GM19239 (cell line): ENCODE measurements around the gene SLC35E2B.
A peak's percentile ranks its signal among the peaks of the same experiment; 100 is the strongest.
"Not testable (repeated sequence)": the region's sequence is repeated elsewhere in the genome, so short reads cannot be mapped to it uniquely, and the experiment has no call there.

Experiments
- DNase-seq: peaks from one replicate; pipeline ENCODE4 v3.0.0; 2011; ENCODE audit warnings: low spot score; ENCODE audit not compliant: insufficient read length
- FAIRE-seq: peaks from 2 replicates; lab custom pipeline; 2011; peaks lifted over from hg19 to GRCh38; lab: Jason Lieb, UNC

SLC35E2B gene

GRCh38 chr1:1692714-1693647 is at the start of gene SLC35E2B:
Gene SLC35E2B (minus strand): TSS chr1:1692795. CDS start chr1:1676699, 16,096 bp downstream.
- DNase-seq = not testable (repeated sequence)
- peak; percentile 99 for FAIRE-seq

GRCh38 chr1:1741013-1741412 is 48.4 kb upstream of the SLC35E2B start:
- FAIRE-seq = not testable (repeated sequence)

GRCh38 chr1:1738799-1739337 is 46.3 kb upstream of the SLC35E2B start:
- DNase-seq, FAIRE-seq: not testable (repeated sequence)

More at GRCh38 chr1:1741013-1741412, 48.4 kb upstream of the SLC35E2B start:
- not testable (repeated sequence) for DNase-seq

GRCh38 chr1:1737675-1738590 is 45.3 kb upstream of the SLC35E2B start:
- FAIRE-seq = peak; percentile 82
- not testable (repeated sequence) for DNase-seq

GRCh38 chr1:1732381-1732780 is 39.8 kb upstream of the SLC35E2B start:
- FAIRE-seq (no peak), DNase-seq (no peak)

GRCh38 chr1:1730870-1731269 is 38.3 kb upstream of the SLC35E2B start:
- DNase-seq (no peak), FAIRE-seq (no peak)

GRCh38 chr1:1730230-1730629 is 37.6 kb upstream of the SLC35E2B start:
- FAIRE-seq, DNase-seq: not testable (repeated sequence)

GRCh38 chr1:1729116-1729816 is 36.7 kb upstream of the SLC35E2B start:
- DNase-seq, FAIRE-seq: not testable (repeated sequence)

- FAIRE-seq, DNase-seq: not testable (repeated sequence)
Measured at GRCh38 chr1:1728308-1729005, 35.9 kb upstream of the SLC35E2B start.

GRCh38 chr1:1727131-1727651 is 34.6 kb upstream of the SLC35E2B start:
- not testable (repeated sequence) for FAIRE-seq, DNase-seq

GRCh38 chr1:1726088-1726487 is 33.5 kb upstream of the SLC35E2B start:
- FAIRE-seq, DNase-seq: not testable (repeated sequence)

GRCh38 chr1:1724035-1724864 is 31.7 kb upstream of the SLC35E2B start, which contains the start of gene CDK11A:
Gene CDK11A (minus strand): TSS chr1:1724357. CDS start chr1:1722818, 1,539 bp downstream.
- DNase-seq (peak; percentile 89), FAIRE-seq (peak; percentile 98)

- FAIRE-seq (no peak), DNase-seq (no peak)
Measured at GRCh38 chr1:1721201-1721600, 28.6 kb upstream of the SLC35E2B start.

GRCh38 chr1:1715109-1715883 is 22.7 kb upstream of the SLC35E2B start:
- DNase-seq, FAIRE-seq: not testable (repeated sequence)

- not testable (repeated sequence) for DNase-seq, FAIRE-seq
Measured at GRCh38 chr1:1707897-1708296, 15.3 kb upstream of the SLC35E2B start.

- not testable (repeated sequence) for DNase-seq, FAIRE-seq
Measured at GRCh38 chr1:1707241-1707640, 14.6 kb upstream of the SLC35E2B start.

- DNase-seq, FAIRE-seq: not testable (repeated sequence)
Measured at GRCh38 chr1:1705623-1706022, 13.0 kb upstream of the SLC35E2B start.
